GM18907 (cell line): ENCODE measurements around the gene CMTM8.
"Not testable (repeated sequence)": the region's sequence is repeated elsewhere in the genome, so short reads cannot be mapped to it uniquely, and the experiment has no call there.

Experiments used
- ATAC-seq: cut with Tn5 transposase; IDR thresholded peaks from one replicate; pipeline ENCODE4 v1.9.1; 2021; ENCODE audit warnings: mild to moderate bottlenecking, moderate library complexity; ENCODE audit not compliant: unreplicated experiment

The CMTM8 gene

DNA sequence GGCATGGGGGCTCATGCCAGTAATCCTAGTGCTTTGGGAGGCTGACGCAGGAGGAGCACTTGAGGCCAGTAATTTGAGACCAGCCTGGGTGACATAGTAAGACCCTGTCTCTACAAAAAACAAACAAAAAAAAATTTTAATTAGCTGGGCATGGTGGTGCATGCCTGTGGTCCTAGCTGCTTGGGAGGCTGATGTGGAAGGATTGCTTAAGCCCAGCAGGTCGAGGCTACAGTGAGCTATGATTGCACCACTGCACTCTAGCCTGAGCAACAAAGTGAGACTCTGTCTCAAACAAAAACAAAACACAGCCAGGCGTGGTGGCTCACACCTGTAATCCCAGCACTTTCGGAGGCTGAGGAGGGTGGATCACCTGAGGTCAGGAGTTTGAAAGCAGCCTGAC, 9.7 kb upstream of the CMTM8 start:
- ATAC-seq, result not testable (repeated sequence)

DNA sequence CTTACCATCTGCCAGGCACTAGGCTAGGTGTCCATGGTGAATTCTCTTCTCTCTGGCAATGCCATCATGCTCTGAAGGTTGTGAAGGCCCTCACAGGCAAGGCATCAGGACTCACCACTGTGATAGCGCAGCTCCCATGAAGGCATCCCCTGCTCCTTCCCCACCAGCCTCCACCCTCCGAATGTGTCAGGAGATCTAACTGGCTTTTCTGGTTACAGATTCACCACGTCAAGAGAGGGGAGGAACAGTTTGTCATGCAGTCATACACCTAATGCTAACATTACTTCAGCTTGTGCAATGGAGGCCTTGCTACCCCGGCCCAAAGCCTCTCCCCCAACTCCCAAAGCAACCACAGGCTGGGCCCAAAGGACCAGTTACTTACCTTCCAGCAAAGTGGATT, 8.9 kb upstream of the CMTM8 start:
- ATAC-seq, result no peak

DNA sequence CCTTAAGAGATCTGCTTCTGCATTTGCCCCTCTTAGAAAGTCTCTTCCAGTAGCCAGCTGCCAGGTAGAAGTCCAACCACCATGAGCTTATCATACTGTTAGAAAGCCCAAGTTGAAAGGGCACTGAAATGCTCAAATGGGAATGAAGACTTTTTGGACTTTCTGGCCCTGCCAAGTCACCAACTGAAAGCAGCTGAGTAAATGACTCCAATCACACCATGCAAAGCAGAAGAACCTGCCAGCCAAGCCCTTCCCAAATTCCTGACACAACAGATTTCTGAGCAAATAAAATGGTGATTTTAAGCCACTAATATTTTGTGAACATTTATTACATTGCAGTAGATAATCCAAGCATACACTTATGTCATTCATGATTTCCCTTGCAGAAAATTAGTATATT, 2.1 kb upstream of the CMTM8 start:
- ATAC-seq, result no peak

DNA sequence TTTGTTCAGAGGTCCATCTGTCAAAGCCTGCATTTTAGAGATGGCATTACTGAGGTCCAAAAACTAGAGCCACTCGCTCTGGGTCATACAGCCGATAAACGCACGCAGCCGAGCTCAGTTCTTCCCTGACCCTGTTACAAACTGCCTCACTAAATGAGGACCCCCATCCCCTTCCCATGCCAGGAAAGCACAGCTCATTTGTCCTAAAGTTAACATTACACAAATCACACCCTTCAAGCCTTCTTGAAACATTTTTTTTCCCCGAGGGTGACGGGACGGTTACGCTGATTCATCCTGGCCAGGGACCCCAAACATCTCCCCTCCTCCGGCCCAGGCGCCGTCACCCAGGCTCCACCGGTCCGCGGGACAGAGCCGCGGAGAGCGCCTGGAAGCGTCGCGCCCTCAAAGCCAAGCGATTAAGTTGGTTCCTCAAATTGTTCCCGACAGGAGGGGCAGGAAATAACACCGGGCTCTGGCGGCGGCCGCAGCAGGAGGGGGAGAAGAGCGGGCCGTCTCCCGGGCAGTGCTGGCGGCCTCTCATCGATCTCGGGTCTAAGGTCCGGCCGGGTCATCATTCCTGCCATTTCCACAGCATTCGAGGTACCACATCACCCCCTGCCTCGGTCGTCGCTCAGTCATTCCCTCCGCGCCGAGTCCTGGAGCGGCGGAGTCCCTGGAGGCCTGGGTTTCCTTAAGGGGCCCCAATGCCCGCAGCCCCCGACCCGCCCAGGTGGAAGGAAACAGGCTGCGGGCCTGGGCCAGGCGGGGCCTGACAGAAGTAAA, 619 bp upstream of the CMTM8 start:
- peak; percentile 4 for ATAC-seq

DNA sequence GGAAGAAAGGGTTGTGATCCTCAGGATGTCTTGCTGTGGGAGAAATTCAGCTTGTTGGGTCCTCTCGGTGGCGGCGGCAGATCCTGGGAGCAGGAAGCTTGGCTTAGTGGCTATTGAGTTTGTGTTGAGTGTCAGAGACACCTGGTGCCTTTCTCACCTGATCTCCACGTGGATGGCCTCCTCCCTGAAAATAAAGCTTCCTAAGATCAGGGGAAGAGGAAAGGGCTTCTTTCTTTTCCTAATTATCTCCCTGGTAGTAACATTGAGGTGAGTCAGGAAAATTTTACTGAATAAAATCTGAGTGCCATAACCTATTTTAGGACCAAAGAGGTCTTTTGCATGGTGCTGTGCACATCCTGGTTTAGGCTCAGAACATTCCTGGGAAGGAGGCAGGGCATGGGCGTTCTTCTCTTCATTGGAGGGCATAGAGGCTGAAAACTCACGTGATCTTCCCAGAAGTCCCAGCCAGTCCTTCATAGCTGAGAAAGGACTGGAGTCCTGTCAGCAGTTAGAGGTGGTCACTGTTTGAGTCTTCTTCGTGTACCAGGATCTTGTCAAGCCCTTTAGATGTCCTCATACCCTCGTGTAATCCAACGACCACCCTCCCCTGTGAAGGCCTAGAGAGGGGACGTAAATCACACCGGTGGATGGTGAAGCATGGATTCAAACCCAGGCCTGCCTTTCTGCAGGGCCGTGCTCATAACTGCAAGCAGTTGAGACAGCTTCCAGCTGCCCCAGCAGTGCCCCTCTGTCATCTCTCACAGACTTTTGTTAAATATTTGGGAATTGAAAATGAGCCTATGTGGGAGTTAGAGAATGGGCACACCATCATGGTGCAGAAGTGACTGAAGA, 1.1 kb downstream of the CMTM8 start:
- ATAC-seq, result no peak

DNA sequence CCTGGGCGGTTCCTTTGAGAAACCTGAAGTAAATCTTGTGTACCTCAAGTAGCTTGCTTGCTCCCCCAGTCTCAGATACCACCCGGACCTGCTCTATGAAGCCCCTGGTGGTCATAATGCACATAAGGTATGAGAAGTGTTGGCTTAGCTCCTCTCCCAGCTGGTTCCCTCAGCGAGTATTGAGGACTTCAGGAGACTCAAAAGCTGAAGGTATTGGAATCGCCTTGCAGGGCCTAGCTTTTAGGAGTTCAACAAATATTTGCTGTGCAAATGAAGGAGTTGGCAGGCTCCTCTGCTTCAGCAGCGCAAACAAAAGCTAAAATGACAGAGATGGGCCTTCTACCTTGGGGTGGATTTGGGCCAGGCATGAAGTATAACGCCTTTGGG, 1.7 kb downstream of the CMTM8 start:
- peak; percentile 60 for ATAC-seq

DNA sequence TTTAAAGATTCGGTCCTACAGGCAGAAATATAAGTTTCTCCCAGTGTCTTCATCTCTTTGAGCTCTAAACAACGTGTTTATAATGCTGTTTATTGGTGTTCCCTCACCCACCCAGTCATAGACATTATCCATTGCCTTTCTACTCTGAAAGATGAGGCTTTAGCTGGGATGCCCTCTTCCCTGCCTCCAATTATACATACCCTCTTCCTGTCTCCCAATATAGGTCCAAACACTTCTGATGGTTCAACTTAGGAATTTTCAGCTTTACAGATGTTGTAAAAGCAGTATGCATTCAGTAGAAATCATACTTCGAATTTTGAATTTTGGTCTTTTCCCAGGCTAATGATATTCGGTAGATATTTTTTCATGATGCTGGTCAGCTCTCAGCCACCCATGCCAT, 2.6 kb downstream of the CMTM8 start:
- ATAC-seq, result no peak

DNA sequence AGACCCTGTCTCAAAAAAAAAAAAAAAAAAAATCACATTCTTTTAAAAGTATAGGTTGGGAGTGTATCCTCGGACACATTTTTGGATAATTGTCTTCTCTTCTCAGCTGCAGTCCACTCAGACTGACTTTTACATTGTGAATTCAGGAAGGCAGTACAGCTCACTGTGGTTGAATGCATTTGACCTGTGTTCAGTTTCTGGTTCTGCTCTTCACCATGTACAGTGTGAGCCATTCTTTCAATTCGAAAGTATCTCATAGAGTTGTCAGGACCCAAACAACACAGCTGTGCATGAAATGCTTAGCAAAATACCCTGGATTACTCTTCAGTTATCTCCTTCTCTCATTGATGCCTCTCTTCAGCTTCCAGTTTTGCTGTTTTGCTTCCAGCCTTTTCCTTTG, 5.0 kb downstream of the CMTM8 start:
- ATAC-seq, result no peak

DNA sequence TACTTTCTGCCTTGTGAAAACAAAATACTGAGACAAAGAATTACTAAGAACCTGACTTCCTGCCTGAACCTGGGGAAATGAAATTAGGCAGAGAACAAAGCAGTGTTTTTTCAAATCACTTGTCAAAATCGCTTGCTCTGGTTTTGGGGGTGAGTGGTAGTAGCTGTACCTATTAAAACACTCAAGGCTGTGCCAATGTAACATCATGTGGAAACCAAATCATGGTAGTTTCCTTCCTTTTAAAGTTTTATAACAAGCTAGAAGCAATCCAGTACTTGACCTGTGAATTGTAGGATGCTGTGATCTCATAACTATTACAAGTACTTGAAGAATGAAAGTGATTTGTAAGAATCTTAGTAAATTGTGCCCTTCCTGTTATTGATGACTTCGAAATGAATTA, 6.7 kb downstream of the CMTM8 start:
- no peak for ATAC-seq

DNA sequence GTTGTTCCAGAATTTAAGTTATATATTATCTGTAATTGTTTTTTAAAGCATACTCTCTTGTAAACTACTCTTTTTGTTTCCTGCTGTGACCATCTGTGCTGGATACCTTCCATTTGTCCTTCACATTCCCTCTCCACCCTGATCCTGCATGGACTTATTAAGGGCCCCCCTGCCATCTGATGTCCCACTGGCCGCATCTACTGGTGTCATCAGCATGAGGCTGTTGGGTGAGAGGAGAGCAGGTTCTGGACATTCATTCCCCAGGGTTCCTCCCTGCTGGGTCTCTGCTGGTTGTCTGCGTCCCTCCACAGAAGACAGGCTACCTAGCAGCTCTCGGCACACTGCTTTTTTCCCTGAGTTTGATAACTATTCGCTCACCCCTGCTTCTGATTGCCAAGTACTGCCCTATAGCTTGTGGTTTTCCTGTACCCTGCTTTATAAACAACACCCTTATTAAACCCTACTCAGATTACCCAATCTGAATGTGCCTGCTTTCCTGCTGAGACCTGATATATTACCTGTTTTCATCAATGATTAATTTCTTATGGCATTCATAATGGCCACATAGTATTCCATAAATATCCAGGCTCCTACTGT, 7.7 kb downstream of the CMTM8 start:
- no peak for ATAC-seq

DNA sequence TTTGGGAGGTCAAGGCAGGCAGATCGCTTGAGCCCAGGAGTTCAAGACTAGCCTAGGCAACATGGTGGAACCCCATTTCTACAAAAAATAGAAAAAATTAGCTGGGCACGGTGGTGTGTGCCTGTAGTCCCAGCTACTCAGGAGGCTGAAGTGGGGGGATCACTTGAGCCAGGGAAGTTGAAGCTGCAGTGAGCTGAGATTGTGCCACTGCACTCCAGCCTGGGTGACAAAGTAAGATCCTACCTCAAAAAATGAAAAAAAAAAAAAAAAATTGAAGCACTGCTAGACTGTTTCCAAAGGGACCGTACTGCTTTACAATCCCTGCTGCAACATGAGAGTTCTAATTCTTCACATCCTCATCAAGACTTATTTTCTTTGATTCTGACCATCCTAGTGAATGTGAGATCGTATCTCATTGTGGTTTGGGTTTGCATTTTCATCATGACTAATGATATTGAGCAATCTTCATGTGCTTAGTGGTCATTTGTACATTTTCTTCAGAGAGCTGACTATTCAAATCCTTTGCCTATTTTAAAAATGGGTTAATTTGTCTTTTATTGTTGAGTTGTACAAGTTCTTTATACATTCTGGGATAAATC, 10.8 kb downstream of the CMTM8 start:
- no peak for ATAC-seq

DNA sequence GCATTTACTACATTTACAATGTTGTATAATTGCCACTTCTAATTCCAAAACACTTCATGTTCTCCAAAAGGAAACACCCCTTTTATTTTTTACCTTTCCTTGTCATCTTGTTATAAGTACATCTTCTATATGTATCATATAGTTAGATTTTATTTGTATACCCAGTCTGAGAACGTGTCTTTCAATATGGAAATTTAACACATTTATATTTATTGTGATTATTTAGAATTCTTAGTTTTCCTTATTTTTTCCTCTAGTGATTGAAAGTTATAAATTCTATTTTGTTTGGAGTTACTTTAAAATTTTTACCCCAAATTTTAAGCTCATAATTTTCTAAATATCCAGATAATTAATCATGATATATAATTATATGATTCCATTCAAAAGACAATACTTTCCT, 15.8 kb downstream of the CMTM8 start:
- ATAC-seq, result no peak

DNA sequence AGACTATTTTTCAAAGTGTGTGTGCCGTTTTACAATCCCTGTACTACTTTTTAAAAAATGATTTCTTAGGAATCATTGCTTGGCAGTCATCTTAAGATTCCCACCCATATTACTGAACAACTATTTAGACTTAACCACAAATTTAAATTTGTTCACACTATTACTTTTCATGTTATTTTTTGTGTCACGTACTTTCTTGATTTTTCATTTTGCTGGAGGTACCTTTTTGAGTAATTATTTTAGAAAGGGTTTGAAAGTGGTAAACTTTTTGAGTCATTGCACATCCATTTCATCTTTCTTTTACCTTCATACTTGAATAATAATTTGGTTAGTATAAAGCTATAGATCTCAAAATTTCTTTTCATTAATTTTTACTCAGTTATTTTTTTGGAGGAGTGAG, 16.9 kb downstream of the CMTM8 start:
- no peak for ATAC-seq

DNA sequence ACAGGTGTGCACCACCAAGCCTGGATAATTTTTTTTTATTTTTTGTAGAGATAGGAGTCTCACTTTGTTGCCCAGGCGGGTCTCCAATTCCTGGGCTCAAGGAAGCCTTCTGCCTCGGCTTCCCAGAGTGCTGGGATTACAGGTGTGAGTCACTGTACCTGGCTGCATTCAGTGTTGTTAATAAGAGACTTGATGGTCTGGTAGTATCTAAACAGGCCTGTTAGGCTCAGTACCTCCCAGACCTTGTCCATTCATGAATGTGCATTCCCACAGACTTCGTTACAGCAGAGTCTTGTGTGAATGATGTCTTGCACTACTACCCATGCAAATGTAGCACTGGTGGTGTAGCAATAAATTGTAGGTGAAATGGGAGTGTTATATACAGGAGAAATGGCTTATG, 17.7 kb downstream of the CMTM8 start:
- no peak for ATAC-seq

DNA sequence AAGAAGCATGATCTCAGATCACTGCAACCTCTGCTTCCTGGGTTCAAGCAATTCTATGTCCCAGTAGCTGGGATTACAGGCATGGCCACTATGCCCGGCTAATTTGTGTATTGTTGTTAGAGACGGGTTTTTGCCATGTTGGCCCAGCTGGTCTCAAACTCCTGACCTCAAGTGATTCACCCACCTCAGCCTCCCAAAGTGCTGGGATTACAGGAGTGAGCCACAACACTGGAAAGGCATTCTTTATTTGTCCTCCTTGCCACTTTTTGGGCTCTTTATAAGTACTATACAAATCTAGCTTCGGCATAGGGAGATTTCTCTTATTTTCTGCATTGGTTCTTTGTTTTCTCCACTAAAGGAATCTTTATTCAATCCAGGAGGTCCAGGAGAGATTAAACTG, 18.6 kb downstream of the CMTM8 start:
- no peak for ATAC-seq

DNA sequence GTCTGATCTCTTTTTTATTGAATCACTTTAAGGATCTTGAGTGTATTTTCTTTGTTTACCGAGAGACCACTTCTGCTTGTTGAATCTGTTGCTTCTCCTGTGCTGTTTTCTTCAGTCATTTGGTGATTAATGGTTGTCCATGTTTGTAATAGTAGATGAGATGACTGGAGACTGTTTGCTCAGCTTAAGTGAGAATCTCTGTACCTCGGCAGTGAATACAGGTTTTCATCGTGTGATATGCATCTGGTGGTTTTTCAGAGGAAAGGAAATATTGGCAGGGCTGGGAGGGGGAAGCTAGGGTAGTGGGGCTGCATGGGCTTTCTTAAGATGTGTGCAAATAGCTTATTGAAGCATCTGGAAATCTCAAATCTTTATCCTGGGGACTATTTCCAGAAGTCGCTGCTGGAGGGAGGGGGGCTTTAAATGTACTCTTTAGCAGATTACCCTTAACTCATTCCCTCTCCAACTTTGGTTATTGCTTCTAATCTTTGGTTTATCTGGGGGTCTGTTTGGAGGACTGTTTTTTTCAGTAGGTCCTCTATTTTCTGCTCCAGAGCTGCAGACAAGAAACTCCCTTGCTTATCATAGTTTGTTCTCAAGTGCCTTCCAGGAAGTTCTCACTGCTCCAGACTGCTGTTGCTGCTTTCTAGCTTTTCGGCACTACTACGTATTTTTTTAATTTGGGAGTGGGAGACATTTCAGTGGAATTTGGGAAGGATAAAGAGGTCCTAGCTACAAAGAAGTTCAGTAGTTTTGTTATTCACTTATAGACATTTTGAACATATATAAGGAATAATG, 19.4 kb downstream of the CMTM8 start:
- ATAC-seq, result no peak

DNA sequence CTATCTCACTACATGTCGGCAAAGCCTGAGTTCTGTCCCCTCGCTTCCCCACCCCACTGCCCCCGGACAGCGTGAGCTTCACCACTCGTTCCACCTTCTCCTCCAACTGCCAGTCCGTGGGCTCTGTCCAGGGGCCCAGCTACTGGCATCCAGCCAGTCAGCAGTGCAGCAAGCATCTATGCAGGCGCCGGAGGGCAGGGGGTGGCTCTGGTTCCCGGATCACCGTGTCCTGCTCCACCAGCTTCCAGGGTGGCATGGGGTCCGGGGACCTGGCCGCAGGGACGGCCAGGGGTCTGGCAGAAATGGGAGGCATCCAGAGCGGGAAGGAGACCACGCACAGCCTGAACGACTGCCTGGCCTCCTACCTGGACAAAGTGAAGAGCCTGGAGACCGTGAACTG, 20.4 kb downstream of the CMTM8 start:
- no peak for ATAC-seq

DNA sequence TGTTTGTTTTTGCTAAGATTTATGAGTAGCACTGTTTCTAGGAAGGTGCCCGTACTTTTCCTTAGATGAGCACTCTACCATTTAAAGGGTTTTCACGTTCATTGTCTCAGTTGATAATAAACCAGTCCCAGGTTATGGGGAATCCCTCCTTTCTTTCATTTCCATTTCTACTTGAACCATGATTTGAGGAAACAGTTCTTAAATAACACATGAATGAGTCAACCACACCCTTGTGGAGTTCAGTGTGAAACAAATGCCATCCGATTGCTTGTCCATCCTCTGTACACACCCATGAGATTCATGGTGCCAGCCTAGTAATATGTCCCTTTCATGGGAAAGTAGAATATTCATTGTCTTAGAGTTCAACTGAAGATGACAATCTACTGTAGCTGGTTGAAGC, 23.1 kb downstream of the CMTM8 start:
- ATAC-seq, result no peak

DNA sequence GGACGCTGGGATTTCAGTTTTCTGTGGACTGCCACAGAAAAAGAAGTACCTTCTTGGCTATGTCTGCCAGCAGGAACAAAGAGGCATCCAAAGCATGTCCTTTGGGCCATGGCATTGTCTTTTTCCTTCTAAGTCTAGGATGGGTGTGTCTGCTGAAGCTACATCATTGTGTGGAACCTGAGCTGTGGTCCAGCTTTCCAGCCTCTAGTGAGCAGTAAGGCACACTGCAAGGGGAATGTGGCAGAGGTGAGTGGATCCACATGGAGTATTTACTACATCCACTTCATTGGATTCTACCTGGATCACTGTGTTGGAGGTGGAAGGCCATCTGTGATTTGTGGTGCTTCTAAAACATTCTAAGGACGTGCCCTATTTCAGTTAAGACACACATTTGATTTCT, 23.7 kb downstream of the CMTM8 start:
- ATAC-seq, result no peak

DNA sequence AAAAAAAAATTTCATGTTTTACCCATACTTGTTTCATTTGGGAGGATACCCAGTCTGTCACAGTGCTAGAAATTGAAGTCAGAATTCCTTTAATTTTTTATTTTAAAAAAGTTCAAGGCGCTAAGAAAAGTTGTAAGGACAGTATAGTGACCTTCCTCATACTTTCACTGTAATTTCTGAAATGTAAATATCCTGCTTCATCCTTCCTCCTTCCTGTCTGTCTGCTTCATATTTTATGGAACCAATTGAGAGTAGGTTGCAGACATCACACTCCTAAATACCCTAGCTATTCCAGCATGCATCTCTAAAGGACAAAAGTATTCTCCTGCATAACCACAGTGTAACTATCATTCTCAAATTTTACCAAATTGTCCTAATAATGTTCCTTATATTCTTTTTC, 35.8 kb downstream of the CMTM8 start:
- no peak for ATAC-seq

DNA sequence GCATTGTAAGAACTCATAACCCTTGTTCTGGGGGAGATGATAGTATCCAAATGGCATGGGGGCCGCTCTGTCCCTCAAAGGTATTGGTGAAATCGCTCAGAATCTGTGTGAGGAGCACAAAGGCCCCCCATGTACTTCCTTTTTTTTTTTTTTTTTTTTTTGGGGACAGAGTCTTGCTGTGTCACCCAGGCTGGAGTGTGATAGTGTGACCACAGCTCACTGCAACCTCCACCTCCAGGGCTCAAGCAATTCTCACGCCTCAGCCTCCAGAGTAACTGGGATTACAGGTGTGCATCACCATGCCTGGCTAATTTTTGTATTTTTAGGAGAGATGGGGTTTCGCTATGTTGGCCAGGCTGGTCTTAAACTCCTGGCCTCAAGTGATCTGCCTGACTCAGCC, 37.0 kb downstream of the CMTM8 start:
- ATAC-seq, result no peak
